GM12801 (cell line): ENCODE data around the gene PPP1R37.

Source experiments
- CTCF ChIP-seq: IDR thresholded peaks from one replicate; pipeline ENCODE4 v1.5.1; 2011; ENCODE audit warnings: control low read depth; ENCODE audit not compliant: insufficient read length; ENCODE audit errors: extremely low read depth

PPP1R37 gene

DNA sequence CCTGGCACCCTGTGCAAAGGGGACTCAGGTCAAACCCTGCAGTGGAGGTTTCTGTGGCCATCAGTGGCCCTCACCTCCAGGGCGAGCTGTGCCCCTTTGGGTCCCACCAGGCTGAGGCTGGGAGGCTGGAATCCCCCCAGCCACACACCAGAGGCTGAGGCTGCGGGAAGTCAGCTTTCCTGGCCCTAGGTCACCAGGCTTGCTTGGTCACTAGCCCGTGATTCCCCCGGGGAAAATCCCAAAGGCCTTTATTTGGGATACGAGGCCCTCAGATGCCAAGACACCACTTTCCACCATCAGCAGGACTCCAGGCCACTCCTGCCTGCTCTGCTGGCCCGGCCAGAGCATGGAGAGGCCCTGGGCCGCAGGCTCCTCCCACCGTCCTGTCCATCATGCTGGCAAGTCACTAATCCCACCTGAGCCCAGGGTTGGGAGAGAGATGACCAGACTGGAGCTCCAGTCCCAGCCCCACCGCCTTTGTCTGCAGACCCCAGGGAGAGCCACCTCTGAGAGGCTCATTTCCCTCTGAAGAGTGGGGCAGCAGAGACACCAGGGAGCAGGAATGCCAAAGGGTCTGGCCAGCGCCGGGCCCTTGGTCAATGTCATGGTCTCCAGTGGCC, 63.1 kb downstream of the PPP1R37 start:
- no peak for TF ChIP-seq CTCF

GRCh38 chr19:45156751-45157150, 63.8 kb downstream of the PPP1R37 start:
- TF ChIP-seq CTCF, result no peak

DNA sequence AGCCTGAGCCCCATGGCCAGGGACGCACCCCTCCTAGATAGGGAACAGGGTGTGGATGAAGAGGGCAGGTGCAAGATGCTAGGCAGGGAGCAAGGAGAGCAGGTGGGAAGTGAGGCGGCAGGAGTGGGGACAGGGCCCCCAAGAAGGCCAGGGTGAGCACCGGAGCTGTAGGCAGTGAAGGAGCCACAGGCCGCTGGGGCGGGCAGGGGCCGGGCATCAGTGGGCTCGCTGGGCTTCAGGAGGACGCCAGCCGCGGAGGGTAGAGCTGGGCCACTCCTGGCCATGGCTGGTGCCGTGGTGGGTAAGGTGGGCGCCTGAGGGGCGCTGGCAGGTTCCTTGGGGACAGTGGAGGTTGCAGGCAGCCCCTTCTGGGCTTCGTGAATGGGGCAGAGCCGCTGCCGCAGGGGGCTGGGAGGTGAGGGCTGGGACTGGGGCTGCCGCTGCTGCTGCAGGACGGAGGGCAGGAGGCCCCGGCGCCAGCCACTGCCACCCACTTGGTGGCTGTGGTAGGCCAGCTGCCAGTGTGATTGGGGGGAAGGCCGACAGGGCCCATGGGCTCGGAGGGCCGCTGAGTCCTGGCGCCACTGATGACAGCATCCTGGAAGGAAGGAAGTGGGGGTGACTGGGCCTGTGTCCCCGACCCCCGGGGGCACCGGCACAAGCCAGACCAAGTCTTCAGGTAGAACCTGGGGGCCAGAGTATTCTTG, 65.7 kb downstream of the PPP1R37 start:
- TF ChIP-seq CTCF, result no peak

DNA sequence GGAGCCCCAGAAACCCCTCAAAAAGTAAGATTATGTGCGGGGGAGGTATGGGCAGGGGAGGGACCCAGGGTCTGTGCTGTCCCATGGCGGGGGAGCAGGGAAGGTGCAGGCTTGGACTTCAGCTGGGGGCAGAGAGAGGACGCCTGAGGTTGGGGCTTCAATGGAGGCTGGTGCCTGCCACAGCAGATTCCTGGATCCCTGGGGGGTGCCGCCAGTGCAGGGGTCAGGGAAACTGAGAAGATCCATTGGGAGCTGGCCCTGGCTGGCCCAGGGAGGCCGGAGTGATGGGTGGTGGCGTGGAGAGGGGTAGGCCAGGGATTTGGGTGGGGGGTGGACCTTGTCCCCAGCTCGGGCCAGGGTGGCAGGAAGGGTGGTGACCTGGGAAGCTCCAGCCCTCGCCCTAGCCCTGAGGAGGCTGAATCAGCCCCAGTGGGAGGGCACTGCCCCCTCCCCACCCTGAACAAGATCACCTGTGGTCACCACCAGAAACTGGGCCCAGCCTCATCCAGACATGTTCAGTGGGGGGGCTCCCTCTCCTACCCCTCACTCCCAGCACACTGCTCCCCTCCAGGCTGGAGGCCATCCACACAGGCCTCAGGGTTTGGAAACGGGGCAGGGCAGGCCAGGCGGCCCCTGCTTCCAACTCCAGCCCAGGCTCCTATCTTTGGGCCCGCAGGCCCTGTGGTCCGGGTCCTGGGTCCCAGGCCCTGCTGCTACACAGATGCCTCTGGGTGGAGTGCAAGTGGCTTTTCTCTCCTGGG, 66.4 kb downstream of the PPP1R37 start:
- no peak for TF ChIP-seq CTCF

GRCh38 chr19:45159971-45160324, 67.0 kb downstream of the PPP1R37 start:
- TF ChIP-seq CTCF, result no peak

- TF ChIP-seq CTCF, result no peak
These were observed 68.1 kb downstream of the PPP1R37 start, which contains the start of gene NKPD1 for GRCh38 chr19:45160870-45161737. Gene NKPD1, minus strand, starts transcription at chr19:45160982. Its CDS starts 832 bp downstream, at chr19:45160150.
